Vagina (tissue), 2 donors: Measurements from ENCODE around the gene GAMT. TPM values are rescaled to one million over a fixed set of nuclear protein-coding genes. Genes with fewer than 3 reads are reported as not detected.

Experiments used
- DNase-seq, 2 donors: peaks; one replicate each; pipeline ENCODE4 v3.0.0-alpha.2; 2017; ENCODE audit errors: extremely low spot score in 2 of 2
- H3K27ac ChIP-seq: fragments of 200-600 bp; sonication (generic); one replicate; pipeline ENCODE4 v1.5.1; 2019
- H3K27me3 ChIP-seq: fragments of 200-600 bp; sonication (generic); one replicate; pipeline ENCODE4 v1.5.1; 2019
- H3K36me3 ChIP-seq, 2 donors: fragments of 200-600 bp; sonication (generic); one replicate each; pipeline ENCODE4 v1.5.1; 2017 to 2019
- H3K4me1 ChIP-seq: fragments of 200-600 bp; sonication (generic); one replicate; pipeline ENCODE4 v1.5.1; 2019
- H3K4me3 ChIP-seq, 2 donors: fragments of 200-600 bp; sonication (generic); 1 replicate in 1 of 2; 2 replicates in 1 of 2; pipeline ENCODE4 v1.5.1; 2016 to 2019
- H3K9me3 ChIP-seq: fragments of 200-600 bp; sonication (generic); one replicate; pipeline ENCODE4 v1.5.1; 2019
- CTCF ChIP-seq, 3 experiments: fragments of 450-650 bp in 2 of 3; fragments of 200-600 bp in 1 of 3; sonication (generic) in 1 of 3; IDR thresholded peaks; one replicate each; pipeline ENCODE4 v1.5.1; 2017 to 2019; ENCODE audit warnings: antibody characterized with exemption in 3 of 3, mild to moderate bottlenecking in 2 of 3, moderate library complexity in 2 of 3
- POLR2A ChIP-seq, 2 donors: fragments of 450-650 bp; IDR thresholded peaks; one replicate each; pipeline ENCODE4 v1.6.1; 2017; ENCODE audit warnings: antibody characterized with exemption in 2 of 2, mild to moderate bottlenecking in 2 of 2, moderate library complexity in 2 of 2
- POLR2AphosphoS5 ChIP-seq, 2 donors: sonication (generic); formaldehyde crosslinking; IDR thresholded peaks; one replicate each; pipeline ENCODE4 v1.9.0; 2017; ENCODE audit warnings: antibody characterized with exemption in 2 of 2, mild to moderate bottlenecking in 2 of 2, low read depth in 1 of 2; ENCODE audit not compliant: insufficient read depth in 1 of 2
- intact Hi-C: fragments of 100-400 bp; cut with DNase I; formaldehyde crosslinking; loops from one replicate; pipeline ENCODE4 v1.15.1; 2023
- total RNA-seq: library from RNA; depleted of rRNA; stranded (reverse); fragments of >200 nt; gene quantifications from one replicate; pipeline ENCODE4 v1.2.3, GENCODE V29; 2016

The GAMT gene
- total RNA-seq, 1 donor from 2014 or later: 29.0 TPM

DNA sequence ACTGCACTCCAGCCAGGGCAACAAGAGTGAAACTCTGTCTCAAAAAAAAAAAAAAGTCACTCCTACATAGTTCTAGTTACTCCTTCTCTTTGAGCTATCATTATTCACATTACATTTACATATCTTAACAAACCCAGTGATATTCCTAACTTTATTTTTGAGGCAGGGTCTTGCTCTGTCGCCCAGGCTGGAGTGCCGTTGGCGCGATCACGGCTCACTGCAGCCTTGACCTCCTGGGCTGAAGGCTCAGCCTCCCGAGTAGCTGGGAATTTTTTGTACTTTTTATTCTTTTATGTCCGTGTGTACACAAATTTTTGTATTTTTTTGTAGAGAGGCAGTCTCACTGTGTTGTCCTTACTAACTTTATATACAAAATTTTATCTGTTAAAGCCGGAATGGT, 36.3 kb upstream of the GAMT start:
- no peaks in the 10 kb centered on the region for H3K27me3 ChIP-seq
- H3K9me3 ChIP-seq: no peaks in the 10 kb centered on the region
- peaks cover 33% of the 10 kb centered on the region for H3K4me1 ChIP-seq
- peak overlapping the region; percentile 72 to 83 for H3K4me3 ChIP-seq
- no peak overlapping the region for H3K27ac ChIP-seq
- DNase-seq: no peak
- H3K36me3 ChIP-seq: peaks cover 0 to 61% of the 10 kb centered on the region in 2 donors
- TF ChIP-seq CTCF (IDR thresholded peaks at IDR 0.05): no peak
- TF ChIP-seq POLR2AphosphoS5 (IDR thresholded peaks at IDR 0.05; ENCODE audit: insufficient read depth in 1 of 2, low read depth in 1 of 2): no peak
- TF ChIP-seq POLR2A (IDR thresholded peaks at IDR 0.05): no peak
- intact Hi-C loops: no loop called here

DNA sequence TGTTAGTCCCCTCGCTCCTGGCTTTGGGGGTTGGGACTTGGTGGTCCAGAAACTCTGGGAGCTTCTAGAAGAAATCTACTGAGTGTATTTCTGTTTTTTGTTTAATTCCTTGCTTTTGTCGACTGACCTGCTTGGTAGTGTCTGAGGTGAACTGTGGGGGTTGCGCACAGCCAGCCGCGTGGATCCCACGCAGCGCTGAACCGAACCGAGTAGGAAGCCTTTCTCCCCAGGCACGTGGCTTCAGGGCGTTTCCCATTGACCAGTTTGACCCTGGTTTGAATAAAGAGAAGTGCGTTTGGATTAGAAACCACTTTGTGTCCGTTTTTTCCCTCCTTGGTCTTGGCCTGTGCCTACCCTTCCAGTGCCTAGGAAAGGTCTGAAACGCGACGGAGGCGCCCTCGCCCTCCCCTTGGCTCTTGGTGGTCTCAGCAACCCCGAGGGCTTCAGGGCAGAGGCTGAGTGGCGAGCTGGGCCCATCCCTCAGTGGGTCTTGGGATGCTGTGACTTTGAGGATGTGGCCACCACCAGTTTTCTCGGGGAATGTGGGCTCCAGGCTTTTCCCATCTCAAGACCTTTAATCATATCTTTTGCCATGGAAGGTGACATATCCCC, 34.1 kb upstream of the GAMT start:
- Histone ChIP-seq H3K36me3 (peaks cover 0 to 56% of the 10 kb centered on the region in 2 donors), H3K4me3 (no peak overlapping the region), H3K27ac (no peak overlapping the region), H3K27me3 (no peaks in the 10 kb centered on the region), H3K9me3 (no peaks in the 10 kb centered on the region), H3K4me1 (peaks cover 24% of the 10 kb centered on the region)
- no peak for TF ChIP-seq CTCF (IDR thresholded peaks at IDR 0.05)
- TF ChIP-seq POLR2A (IDR thresholded peaks at IDR 0.05): no peak
- no peak for TF ChIP-seq POLR2AphosphoS5 (IDR thresholded peaks at IDR 0.05; ENCODE audit: insufficient read depth in 1 of 2, low read depth in 1 of 2)
- intact Hi-C loops: no loop called here
- DNase-seq: no peak

- TF ChIP-seq CTCF (IDR thresholded peaks at IDR 0.05) (no peak), POLR2AphosphoS5 (IDR thresholded peaks at IDR 0.05; ENCODE audit: insufficient read depth in 1 of 2, low read depth in 1 of 2) (no peak), POLR2A (IDR thresholded peaks at IDR 0.05) (no peak)
- H3K36me3 ChIP-seq: peaks cover 0 to 56% of the 10 kb centered on the region in 2 donors
- DNase-seq: no peak
- H3K27me3 ChIP-seq: no peaks in the 10 kb centered on the region
- H3K27ac ChIP-seq: no peak overlapping the region
- H3K4me3 ChIP-seq: no peak overlapping the region
- no peaks in the 10 kb centered on the region for H3K9me3 ChIP-seq
- intact Hi-C loops: no loop called here
- H3K4me1 ChIP-seq: peaks cover 15% of the 10 kb centered on the region
These were observed 33.3 kb upstream of the GAMT start for GRCh38 chr19:1434577-1435060.

GRCh38 chr19:1434040-1434366, 32.7 kb upstream of the GAMT start:
- DNase-seq: no peak
- H3K27me3 ChIP-seq: no peaks in the 10 kb centered on the region
- no peak overlapping the region for H3K4me3 ChIP-seq
- peaks cover 0 to 59% of the 10 kb centered on the region in 2 donors for H3K36me3 ChIP-seq
- peaks cover 9% of the 10 kb centered on the region for H3K4me1 ChIP-seq
- no peak overlapping the region for H3K27ac ChIP-seq
- H3K9me3 ChIP-seq: no peaks in the 10 kb centered on the region
- intact Hi-C loops: no loop called here
- TF ChIP-seq POLR2AphosphoS5 (IDR thresholded peaks at IDR 0.05; ENCODE audit: insufficient read depth in 1 of 2, low read depth in 1 of 2) (no peak), CTCF (IDR thresholded peaks at IDR 0.05) (no peak), POLR2A (IDR thresholded peaks at IDR 0.05) (no peak)
